Measurements from ENCODE around the gene TGFBR1.
A peak's percentile ranks its signal among the peaks of the same experiment; 100 is the strongest.

TGFBR1 gene

GRCh38 chr9:99137225-99137624 lies 32.3 kb downstream of the TGFBR1 start:
- DNase-seq (ENCODE audit: low spot score), result no peak

DNA sequence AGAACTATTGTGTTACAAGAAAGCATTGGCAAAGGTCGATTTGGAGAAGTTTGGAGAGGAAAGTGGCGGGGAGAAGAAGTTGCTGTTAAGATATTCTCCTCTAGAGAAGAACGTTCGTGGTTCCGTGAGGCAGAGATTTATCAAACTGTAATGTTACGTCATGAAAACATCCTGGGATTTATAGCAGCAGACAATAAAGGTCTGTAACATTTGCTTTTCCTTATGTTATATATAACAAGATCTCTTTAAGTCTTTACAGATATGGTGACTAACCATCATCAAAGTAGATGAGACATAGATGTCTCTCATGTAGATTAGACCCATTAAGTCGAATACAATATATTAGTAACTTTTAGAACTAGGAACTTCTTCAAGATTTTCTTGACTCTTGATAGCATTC lies 33.0 kb downstream of the TGFBR1 start:
- no peak for DNase-seq (ENCODE audit: low spot score)

GRCh38 chr9:99138424-99139284 lies 33.7 kb downstream of the TGFBR1 start:
- no peak for DNase-seq (ENCODE audit: low spot score)

GRCh38 chr9:99139868-99140267 lies 35.0 kb downstream of the TGFBR1 start:
- no peak for DNase-seq (ENCODE audit: low spot score)

DNA sequence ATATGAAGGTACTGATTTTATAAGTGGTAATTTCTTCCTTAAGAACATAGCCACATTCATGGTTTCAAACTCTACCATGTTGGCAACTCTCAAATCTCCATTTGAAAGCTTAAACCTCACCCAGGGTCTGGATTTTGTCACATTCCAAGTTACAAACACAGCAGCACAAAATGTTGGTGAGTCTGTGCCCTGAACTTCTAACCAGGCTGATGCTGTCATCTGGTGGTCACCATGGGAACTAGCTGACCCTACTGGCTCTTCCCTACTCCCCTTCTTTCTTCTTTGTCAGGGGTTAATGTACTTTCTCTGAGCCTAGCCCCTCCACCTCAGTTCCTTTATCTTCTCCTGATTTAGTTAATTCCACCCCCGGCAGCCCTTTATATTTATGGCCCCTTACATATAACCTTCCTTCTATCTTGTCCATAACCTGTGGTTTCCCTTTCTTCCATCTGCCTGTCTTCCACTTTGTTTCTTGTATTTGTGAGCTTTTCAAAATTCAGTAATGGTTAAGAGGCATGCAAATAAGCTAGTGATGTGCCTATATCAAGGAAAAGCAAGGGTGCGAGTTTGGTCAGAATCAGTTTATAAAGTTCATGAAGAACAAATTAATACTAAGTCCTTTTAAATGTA lies 35.9 kb downstream of the TGFBR1 start:
- peak; percentile 57 for DNase-seq (ENCODE audit: low spot score)

GRCh38 chr9:99141849-99142248 lies 36.9 kb downstream of the TGFBR1 start:
- no peak for DNase-seq (ENCODE audit: low spot score)

DNA sequence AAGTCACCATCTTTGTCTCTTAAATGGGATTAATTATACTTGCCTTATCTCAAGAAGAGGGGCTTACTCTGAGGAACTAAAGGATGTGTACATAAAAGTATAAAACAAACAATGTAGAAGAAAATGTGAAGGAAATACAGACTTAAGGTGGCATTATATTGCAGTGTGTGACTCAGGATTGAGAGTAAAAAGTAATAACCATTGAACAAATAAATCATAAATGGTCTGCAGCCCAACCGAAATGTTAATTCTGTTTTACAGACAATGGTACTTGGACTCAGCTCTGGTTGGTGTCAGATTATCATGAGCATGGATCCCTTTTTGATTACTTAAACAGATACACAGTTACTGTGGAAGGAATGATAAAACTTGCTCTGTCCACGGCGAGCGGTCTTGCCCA lies 37.4 kb downstream of the TGFBR1 start:
- DNase-seq (ENCODE audit: low spot score), result no peak

DNA sequence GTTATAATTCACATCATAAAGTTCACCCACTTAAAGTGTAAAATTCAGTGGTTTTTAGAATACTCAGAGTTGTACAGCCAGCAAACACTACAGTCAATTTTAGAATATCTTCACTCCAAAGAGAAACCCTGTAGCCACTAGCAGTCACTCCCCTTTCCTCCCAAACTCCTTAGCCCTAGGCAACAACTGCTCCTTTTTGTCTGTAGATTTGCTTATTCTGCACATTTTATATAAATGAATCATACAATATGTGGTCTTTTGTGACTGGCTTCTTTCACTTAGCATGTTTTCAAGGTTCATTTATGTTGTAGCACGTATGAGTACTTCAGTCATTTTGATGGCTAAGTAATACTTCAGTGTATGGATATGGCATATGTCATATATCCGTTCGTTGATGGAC lies 38.7 kb downstream of the TGFBR1 start:
- no peak for DNase-seq (ENCODE audit: low spot score)

DNA sequence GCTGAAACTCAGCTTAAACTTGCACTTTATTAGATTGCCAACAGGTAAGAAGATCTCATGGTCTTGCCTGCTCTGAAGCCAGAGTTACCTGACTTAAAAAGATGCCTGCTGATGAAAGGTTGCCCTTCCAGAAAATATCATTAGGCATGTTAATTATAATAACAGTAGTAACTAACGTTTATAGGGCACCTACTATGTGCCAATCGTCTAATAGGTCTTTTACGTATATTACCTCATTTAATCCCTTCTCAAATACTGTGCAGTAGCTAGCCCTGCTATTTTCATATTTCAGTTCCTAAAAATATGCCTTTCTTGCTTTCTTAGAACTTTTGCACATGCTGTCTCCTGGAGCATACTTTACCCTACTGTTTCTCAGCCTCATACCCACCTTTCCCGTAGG lies 40.1 kb downstream of the TGFBR1 start:
- DNase-seq (ENCODE audit: low spot score), result no peak

GRCh38 chr9:99146574-99146973 lies 41.7 kb downstream of the TGFBR1 start:
- no peak for DNase-seq (ENCODE audit: low spot score)

- DNase-seq (ENCODE audit: low spot score), result no peak
These were observed 42.3 kb downstream of the TGFBR1 start for GRCh38 chr9:99147177-99147576.

DNA sequence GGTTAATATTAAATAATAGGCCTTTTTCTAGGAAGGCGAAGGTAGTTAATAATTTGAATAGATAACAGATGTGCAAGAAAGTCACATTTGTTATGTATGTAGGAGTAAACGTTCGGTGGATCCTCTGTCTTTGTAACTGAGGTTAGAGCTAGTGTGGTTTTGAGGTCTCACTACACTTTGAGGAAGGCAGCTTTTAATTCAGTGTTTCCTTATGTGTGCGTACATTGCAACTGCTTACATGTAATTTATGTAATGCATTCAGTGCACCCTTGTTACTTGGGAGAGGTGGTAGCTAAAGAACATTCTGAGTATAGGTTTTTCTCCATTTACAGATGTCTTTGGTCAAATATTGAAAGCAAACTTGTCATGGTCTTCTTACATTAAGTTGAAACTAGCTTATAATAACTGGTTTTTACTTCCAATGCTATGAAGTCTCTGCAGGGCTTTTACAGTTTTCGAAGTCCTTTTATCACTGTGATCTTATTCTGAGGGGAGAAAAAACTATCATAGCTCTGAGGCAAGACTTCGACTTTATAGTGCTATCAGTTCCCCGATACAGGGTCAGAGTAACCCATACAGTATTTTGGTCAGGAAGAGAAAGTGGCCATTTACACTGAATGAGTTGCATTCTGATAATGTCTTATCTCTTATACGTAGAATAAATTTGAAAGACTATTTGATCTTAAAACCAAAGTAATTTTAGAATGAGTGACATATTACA lies 45.7 kb downstream of the TGFBR1 start:
- no peak for DNase-seq (ENCODE audit: low spot score)

DNA sequence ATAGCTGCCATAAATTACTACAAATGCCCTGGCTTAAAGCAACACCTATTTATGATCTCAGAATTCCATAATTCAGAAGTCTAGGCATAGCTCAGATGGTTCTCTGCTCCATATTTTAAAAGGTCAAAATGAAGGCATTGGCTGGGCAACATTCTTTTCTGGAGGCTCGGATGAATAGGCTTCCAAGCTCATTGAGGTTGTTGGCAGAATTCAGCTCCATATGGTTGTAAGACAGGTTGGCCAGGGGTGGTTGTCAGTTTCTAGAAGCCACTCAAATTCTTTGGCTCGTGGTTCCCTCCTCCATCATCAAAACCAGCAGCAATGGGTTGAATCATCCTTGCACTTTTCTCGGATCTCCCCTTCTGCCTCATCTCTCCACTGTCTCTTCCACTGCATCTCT lies 49.4 kb downstream of the TGFBR1 start:
- DNase-seq (ENCODE audit: low spot score), result no peak

- DNase-seq (ENCODE audit: low spot score), result no peak
These were observed 50.8 kb downstream of the TGFBR1 start for GRCh38 chr9:99155736-99156135.

DNA sequence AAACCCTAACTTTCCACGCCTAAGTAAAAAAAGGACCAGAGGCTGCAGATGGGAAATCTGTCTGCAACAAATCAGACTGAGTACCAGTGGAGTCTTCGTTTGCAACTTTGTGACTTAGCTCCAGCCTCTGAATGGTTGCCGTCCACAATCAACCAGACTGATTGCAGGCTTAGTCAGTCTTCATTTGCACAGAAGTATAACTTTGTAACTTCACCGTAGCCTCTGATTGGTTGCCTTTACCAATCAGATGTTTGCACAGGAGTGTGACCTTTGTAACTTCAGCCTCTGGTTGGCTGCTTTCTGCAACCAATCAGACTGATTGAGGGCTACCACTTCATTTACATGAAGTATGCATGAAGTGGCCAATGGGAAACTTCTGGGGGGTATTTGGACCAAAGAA lies 53.7 kb downstream of the TGFBR1 start:
- DNase-seq (ENCODE audit: low spot score), result peak; percentile 20

DNA sequence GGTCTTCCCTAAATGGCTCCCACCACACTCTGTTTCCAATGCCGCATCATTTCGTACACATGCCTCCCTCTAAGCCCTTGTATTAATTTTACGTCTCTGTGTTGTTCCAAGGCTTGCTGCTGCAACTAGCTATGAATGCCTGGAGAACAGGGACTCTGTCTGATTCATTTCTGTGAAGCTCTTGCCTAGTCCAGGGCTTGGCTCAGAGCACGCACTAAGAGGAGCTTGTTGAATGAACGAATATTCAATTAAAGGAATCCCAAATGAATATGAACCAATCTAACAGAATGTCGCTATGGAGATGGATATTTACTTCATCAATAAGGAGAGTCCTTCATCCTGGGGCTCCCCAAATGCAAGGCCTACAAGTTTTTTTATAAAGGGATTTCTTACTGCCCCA lies 55.3 kb downstream of the TGFBR1 start:
- DNase-seq (ENCODE audit: low spot score), result no peak

DNA sequence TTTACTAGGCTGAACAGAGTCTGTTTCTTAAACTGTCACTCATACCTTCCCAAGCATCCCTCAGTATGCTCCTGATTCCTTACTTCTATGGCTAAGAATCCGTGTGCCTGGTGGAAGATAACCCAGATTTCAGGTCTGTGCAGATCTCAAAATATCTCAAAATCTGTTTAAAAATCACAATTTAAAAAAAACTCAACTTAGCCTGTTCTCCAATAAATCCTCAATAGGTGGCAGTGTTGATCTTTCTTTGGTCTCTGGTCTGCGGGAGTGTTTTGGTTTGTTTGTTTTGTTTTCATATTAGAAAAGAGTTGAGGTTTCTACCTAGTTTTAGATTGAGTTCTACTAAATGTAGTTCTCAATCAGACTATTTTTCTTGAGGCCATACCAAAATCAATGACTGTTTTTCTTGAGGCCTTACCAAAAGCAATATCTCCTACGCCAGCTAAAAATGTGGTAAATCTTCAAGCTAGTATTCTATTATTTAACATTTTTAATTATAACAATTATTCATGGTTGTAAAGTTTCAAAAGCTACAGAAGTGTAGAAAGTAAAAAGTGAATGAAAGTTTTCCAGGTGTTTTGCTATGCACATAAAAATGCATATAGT lies 57.9 kb downstream of the TGFBR1 start:
- peak; percentile 73 for DNase-seq (ENCODE audit: low spot score)

GRCh38 chr9:99166149-99166548 lies 61.2 kb downstream of the TGFBR1 start:
- DNase-seq (ENCODE audit: low spot score), result no peak

DNA sequence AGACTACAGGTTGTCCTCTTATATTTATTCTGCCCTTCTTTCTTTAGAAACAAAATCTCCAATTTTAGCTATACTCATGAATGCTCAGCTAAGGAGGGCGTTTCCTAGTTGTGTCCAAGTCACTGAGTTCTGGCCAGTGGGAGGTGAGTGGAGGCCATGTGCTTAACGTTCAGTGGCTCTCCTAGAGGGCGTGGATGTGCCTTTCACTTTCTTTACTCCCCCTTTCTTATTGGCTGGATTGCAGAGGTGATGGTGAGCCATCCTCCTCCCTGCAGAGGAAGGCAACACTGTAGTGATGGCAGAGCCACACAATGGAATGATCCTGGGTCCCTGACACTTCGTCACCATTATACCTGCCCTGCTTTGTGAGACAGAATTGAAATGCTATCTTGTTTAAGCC lies 62.2 kb downstream of the TGFBR1 start:
- DNase-seq (ENCODE audit: low spot score), result no peak

GRCh38 chr9:99167694-99168093 lies 62.8 kb downstream of the TGFBR1 start:
- no peak for DNase-seq (ENCODE audit: low spot score)

DNA sequence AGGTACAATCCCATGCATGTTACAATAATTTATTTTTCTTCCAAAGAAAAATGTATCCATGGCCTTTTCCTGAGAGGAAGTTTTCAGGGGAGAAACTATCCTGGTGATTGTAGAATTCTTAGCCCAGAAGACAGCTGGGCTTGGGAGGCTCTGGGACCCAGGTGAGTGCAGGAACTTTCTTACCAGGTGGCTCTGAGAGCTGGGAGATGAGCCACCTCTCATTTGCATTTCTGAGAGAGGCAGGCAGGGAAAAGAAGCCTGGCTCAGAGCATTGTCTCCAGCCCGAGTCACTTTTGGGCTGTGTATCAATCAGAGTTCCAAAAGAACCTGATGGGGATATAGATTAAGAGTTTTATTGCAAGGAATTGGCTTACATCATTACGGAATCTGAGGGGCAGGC lies 64.2 kb downstream of the TGFBR1 start:
- DNase-seq (ENCODE audit: low spot score), result no peak

- no peak for DNase-seq (ENCODE audit: low spot score)
These were observed 65.3 kb downstream of the TGFBR1 start for GRCh38 chr9:99169982-99170761.

All from NAMALWA (cell line).